GM18858 (cell line): Measurements from ENCODE around the gene DHX35.
"Not testable (repeated sequence)": the region's sequence is repeated elsewhere in the genome, so short reads cannot be mapped to it uniquely, and the experiment has no call there.

Experiments
- ATAC-seq: cut with Tn5 transposase; IDR thresholded peaks from one replicate; pipeline ENCODE4 v1.9.1; 2021; ENCODE audit not compliant: unreplicated experiment

The DHX35 gene

GRCh38 chr20:38939686-38940085 lies 22.5 kb upstream of the DHX35 start:
- no peak for ATAC-seq

DNA sequence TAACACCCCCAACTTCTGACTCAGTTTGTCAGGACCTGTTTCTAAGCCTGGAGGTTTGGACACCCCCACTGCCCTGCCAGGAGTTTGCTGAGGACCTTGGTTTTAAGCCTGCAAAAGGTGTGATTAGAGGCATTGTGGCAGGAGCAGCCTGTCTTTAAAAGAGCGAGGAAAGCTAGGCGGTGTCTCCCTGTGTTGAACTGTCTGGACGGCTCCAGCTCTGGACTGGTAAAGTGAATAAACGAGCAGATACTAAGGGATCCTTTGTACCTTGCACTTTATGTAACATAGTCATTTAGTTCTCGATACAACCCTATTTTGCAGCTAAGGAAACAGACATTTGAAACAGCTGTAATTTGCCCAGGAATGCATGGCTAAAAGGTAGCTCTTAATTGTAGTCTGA lies 21.5 kb upstream of the DHX35 start:
- no peak for ATAC-seq

GRCh38 chr20:38941726-38942389 lies 20.3 kb upstream of the DHX35 start:
- no peak for ATAC-seq

DNA sequence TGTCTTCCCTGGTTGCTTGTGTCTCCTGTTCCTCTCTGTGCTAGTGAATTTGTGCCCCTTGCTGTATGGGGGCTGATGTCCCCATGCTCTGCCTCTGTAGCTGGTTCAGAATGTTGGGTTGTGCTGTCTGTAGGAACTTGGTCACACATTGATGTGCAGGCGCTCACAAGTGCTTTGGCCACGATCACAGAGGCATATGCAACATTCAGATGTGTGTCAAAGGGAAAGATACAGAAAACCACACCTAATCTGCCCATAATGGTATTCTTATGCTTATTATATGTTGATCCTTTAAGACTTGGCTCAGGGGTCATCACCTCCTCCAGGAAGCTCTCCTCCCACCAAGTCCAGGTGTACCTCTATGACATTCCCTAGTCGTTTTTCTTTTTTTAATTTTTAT lies 17.1 kb upstream of the DHX35 start:
- no peak for ATAC-seq

- no peak for ATAC-seq
These were observed 15.3 kb upstream of the DHX35 start for GRCh38 chr20:38946836-38947235.

DNA sequence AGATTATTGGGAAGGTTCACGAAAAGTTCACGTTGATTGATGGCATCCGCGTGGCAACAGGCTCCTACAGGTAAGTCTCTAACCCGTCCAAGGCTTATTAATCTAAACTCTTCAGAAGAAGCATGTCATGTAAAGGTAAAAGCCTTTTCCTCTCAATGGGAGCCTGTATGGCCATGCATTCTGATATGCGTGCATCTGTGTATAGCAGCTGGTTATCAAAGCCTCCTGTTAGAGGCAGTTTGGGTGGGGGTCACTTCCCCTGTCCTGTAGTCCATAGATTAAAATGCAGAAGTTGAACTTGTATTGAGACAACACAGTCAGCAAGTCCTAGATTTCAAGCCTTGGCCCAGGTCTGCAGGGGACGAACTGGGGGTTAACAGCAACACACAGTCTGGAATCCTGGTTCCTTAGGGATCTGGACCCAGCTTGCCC lies 14.2 kb upstream of the DHX35 start:
- ATAC-seq, result no peak

DNA sequence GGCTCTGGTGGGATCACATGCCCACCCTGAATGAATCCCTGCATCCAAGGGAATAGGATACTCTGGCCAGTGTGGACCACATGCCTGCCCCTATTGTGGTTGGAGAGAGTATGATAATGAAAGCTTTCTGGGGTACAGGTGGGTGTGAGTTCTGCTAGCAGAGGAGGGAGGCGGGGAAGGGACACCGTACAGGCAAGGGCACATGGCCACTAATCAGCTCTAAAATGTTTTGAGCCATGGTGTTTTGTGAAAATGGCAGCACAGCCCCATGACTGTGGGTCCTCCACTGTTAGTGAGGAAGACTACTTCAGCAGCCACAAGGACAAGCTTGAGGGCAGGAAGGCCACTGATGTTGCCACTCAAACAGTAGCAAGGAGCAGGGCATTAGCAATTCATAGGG lies 11.9 kb upstream of the DHX35 start:
- ATAC-seq, result no peak

- ATAC-seq, result no peak
These were observed 10.5 kb upstream of the DHX35 start for GRCh38 chr20:38951611-38952010.

- no peak for ATAC-seq
These were observed 10.0 kb upstream of the DHX35 start for GRCh38 chr20:38952153-38952552.

GRCh38 chr20:38953630-38954340 lies 8.4 kb upstream of the DHX35 start:
- no peak for ATAC-seq

DNA sequence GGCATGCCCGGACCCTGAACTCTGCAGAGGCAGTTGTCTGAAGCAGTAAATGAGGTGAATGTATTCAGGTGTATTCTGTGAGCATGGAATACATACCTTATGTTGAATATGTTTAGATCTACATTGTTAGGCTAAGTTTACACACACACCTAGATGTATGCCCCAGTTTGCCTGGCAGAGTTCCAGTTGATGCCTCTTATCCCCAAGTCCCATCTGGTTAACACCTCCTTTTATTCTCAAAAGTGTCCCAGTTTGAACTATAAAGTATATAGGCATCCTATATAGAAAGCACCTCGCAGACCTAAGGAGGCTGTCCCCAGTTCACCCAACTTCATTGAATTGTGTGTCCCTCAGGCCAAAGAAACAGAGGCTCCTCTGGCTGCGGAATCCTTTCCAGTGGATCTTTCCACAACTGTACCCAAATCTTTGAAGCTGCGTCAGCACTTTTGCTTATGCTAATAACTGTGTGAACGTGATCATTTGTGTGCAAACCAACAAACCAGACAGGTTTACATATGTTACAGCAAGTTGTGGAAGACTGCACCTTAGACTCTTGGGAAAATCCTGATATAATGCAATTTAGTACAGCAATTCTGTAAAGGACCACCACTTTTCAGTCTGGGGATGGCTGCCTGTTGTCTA lies 4.8 kb upstream of the DHX35 start:
- no peak for ATAC-seq

DNA sequence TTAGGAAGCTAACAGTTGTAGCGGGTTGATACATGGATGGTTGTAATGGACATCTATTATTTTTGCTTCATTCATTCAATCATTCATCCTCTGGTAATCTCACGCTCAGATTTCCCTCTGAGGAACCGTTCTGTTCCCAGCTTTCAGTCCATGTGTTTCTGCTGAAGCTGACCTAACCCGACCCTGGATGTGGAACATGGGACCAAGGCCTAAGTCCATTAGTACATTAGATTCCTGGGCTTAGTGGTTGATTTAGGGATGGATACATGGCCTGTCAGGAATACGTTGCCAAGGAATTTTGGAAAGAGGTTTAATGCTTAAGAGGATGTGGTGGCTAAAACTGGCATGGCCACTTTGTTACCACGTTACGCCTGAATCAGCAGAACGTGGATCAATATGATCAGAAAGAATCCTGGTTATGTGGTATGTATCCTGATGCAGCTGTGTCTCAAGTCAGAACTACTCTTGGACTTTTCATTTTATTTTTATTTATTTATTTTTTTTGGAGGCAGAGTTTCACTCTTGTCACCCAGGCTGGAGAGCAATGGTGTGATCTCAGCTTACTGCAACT lies 4.1 kb upstream of the DHX35 start:
- ATAC-seq, result no peak

- not testable (repeated sequence) for ATAC-seq
These were observed 1.9 kb upstream of the DHX35 start for GRCh38 chr20:38960187-38960687.

GRCh38 chr20:38961530-38962043 lies 557 bp upstream of the DHX35 start:
- no peak for ATAC-seq

- ATAC-seq, result no peak
These were observed 821 bp downstream of the DHX35 start for GRCh38 chr20:38962928-38963401.

GRCh38 chr20:38963745-38964144 lies 1.6 kb downstream of the DHX35 start:
- no peak for ATAC-seq

DNA sequence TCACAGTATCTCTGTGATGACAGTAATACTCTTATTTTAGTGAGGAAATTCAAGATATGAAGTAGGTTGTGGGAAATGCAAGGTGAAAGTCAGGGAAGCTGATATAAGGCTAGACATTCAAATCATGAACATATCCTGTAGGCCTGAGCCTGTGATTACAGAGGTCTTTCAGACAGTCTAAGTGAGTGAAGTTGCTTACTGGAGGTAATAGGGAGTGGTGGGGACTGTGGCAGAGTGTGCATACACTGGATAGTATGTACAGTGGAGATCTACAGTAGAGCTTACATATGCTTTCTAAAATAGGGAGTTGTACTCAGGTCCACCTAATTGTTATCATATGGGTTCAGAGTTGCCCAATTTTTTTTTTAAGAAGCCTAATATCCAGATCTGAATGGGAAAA lies 3.1 kb downstream of the DHX35 start:
- no peak for ATAC-seq

DNA sequence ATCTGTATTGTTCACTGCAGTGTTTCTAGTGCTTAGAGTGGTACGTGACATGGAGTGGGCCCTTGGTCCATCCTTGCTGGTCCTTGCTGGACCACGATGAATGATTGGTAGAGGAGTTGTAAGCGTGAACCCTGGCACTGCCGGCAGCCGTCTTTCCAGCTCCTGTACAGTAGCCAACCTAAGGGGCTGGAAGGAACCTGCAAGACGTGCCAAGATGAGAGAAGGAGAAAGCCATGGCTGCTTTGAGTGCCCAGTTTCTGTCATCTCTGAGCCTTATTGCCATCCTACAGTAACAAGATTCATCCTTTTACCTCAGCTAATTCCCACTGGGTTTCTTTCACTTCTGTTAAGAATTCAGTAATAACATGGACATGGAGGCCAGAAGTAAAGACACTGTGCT lies 5.9 kb downstream of the DHX35 start:
- no peak for ATAC-seq

- ATAC-seq, result no peak
These were observed 7.6 kb downstream of the DHX35 start for GRCh38 chr20:38969708-38970107.

DNA sequence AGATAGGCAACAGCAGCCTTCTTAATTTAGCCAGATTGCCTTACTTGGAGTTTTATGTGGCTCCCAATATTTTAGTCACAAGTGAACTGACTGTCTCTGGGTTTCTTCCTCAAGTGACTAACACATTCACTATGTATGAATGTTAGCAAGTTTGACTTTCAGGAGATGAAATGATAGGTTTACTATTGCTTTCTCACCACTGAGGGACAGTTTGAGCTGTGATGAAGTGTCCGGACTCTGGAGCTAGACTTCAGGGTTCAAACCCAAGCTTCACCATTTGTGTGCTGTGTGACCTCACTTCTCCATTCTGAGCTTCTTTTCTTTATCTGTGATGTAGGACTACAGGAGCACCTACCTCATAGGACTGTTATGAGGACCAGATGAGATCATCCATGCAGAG lies 8.2 kb downstream of the DHX35 start:
- ATAC-seq, result no peak

DNA sequence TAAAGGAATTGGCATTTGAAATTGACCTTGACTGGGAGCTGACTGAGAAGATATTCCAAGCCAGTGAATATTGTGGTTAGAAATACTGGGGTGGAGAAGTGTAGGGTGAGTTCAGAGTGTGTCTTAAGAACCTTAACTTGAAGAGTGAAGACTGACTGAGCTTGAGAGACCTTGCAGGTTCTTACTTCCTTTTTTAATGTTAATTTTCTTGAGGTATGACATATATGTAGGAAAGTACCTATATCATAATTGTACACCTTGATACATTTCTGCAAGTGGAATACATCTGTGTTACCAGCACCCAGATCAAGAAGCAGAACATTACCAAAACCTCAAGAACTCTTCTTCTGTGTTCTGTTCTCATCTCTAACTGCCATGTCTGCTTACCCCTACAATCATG lies 11.0 kb downstream of the DHX35 start:
- ATAC-seq, result no peak
